Activated CD8-positive, alpha-beta memory T cell treated with anti-CD3 and anti-CD28 coated beads for 4 hours (primary cell): ENCODE results near the gene PARD3B.

Source experiments
- DNase-seq, 2 donors: peaks; one replicate each; pipeline ENCODE4 v3.0.0-alpha.2; 2020; ENCODE audit warnings: low read depth in 2 of 2

The PARD3B gene

DNA sequence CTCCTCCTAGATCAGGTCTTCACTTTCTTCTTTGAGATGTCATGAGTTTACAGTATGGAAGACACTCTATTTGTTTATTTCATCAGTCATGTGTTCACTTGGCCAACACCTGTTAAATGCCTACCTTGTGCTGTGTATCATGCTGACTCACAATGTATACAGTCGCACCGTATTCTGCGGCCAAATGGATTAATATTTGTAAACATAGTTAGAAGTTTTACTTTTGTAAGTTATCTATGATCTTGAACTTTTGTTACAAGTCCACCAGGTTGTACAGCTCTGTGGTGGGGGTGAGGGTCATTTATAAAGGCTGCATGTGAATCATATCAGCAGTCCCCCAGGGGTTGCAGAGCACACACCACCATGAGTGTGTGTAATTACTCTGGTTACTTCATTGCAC lies 728.4 kb downstream of the PARD3B start:
- DNase-seq = no peak

DNA sequence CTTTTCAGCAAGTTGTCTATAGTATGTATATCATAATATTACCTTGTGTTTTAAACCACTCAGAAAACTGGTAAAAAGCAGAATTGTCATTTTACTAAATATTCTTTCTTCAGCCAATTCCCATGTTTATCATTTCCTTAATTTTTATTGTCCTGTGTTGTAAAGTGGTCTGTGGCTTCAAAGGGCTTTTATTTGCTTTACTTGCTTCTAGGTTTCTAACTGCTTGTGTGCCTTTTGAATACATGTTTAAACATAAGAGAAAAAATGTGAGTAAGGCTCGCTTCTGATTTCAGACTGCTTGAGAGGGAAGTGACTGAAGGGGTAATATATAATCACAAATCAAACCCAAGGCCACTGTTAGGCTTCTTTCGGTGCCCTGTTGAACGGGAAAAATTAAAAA lies 729.5 kb downstream of the PARD3B start:
- DNase-seq = no peak

DNA sequence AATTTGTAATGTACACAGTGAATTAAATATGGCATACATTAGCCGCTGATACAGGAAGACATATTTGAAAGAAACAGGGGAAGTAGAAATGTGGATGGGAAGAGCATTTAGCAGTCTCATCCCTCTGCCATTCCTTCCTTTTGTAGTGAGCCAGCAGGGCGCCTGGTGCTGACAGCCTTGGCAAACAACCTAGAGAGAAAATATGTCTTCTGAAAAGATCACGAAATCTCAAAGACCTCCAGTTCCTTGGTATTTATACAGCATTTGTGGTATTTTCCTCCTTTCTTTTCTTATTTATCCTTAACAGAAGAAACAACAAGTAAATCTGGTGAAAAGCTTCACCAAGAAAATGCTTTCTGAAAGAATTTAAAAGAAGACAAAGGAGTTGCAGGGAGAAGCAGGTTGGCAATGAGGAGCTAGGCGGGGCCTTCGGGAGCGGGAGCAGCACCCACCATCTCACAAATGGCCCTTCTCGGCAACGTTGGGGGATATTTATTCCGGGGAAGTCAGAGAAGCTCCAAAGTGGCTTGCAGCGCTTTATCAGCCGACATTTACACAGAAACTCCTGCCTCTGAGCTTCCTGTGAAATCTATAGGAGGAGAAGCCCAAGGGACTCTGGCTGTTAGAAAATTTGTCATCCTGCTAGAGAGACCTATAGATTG lies 731.0 kb downstream of the PARD3B start:
- no peak for DNase-seq

DNA sequence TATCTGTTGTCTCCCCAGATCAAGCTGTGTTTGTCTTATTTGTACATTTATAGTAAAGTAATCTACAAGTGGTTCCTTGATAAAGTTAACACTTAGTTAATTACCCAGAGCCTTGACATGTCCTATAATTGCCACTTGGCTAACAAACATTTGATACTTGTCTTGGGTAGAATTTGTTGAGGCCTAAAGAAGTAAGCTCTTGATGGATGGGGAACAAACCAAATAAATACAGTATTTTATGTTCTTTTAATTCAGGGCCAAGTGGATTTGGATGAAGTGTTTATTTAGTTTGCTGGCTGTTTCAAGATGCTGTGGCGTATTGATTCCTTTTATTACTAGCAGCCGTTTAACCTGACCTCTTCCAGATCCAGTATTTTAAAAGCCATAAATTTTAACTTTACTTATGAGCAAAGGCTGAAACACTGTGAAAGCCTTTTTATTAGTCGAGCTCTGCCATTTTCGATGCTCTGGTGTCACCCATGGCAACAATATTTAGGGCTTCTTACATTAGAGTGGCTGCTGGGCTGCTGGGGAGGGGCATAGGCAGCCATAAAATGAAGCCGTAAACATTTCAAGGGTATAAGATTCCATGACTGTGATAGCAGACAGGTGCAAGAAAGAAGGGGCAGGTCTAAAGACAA lies 735.4 kb downstream of the PARD3B start:
- no peak for DNase-seq

DNA sequence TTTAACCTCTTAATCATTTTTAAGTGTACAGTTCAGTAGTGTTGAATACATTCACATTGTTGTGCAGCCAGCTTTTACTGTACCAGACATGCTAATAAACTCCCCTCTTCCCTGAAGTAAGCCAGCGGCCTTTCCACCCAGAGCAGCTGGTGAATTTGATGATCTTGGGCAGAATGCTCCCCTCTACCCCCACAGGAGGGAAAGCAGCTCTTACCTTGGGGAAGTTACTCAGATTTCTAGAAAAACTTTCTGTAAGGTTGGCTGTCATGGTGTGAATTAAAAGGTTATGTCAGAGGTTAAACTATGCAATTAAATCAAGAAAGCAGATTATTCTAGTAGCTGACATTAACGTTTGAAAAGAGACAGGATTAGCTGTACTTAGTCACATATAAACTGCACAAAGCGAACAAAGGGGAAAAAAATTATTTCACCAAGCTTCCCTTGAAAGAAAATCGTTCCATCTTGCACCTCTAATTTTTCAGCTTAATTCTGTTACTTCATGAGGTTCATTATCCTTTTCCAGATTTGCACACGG lies 738.5 kb downstream of the PARD3B start:
- DNase-seq = no peak

DNA sequence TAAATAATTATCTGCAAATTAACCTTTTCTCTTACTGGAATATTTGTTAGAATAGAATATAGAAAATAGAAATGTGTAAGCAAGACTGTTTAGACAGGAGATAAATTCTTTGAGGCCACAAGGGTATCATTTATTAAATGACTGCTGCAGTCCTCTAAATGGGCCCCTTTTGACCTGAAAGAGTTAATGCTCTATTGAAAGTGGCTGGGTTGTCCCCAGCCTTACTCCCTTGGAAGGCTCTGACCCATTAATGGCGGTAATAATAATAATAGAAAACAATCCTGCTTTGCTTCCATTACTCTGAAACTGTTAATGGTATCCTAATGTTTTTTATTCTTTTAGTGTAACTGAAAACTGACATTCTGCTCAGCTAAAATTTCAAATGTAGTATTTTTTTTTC lies 739.1 kb downstream of the PARD3B start:
- no peak for DNase-seq

DNA sequence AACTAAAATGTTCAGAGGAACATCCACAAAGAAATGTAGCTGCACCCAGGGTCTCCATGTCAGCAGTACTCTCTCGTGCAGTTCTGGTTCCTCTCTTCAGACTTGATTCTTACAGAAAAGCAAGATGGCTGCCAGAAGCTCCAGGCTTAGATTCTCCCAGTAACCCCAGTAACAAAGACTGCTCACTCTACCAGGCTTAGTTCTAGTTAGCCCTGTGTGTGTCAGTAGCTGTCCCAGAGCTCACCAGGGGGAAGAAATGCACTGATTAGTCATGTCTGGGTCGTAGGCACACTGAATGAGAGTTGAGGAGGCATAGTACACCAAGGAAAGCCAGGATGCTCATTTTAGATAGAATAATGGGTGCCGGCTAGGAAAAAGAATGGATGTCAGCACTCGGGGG lies 742.0 kb downstream of the PARD3B start:
- no peak for DNase-seq

DNA sequence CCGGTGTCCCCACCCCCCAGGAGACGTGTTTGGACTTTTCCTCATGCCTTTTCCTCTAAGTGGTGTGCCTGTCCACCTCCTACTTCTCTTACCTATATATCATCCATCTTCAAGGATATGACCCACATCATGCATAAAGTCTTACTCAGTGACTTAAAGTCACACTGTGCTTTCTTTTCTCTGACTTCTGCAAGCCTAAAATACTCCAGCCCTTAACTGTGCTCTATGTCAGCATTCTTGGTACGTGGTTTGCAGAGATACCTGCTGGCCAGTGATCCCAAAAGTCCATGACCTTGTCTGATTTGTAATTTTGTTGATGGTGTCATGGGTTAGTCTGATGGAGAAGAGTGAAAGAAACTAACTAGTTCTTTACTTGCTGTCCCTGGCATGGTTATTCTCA lies 743.4 kb downstream of the PARD3B start:
- DNase-seq = no peak

DNA sequence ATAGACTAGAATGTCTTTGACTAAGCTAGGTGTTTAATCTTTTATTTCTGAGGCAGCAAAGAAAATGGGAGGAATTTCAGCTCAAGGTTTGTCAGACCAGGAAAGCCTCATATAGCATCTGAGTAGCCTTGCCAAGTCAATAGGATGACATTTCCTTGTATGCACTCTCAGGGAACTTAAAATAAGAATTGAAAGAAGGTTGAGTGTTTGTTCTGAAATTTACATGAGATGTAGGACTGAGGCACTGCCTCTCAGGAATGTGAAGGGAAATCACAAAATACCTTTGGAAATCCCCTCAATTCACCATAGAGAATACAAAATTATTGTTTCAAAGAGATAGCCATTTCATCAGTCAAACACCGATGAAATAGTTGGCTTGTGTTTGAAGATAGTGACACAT lies 745.0 kb downstream of the PARD3B start:
- no peak for DNase-seq

DNA sequence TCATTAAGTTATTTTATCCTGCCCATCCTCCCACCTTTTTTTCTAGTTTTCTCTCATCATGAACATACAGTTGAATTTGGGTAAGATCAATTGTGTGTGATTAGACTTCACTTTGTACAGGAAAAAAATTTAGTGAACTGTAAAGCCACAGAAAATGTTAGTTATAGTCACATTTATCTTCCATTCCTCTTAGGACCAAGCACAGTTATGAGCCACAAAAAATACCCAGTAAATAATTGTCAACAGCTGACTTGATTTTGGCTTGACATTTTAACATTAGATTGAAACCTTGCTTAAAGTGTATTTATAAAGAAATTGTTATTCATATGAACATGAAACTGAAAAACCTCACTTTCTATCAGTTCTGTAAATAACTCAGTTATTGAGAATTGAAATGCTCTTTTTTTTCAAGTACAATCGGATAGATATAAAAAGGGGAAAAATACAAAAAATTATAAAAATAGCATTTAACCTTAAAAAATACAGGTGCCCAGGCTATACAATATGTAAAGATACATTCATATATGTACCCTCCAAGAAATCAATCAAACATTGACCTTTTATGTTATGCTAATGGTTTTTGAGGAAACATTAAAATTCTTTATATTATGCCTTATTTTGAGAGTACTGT lies 747.5 kb downstream of the PARD3B start:
- DNase-seq = no peak

DNA sequence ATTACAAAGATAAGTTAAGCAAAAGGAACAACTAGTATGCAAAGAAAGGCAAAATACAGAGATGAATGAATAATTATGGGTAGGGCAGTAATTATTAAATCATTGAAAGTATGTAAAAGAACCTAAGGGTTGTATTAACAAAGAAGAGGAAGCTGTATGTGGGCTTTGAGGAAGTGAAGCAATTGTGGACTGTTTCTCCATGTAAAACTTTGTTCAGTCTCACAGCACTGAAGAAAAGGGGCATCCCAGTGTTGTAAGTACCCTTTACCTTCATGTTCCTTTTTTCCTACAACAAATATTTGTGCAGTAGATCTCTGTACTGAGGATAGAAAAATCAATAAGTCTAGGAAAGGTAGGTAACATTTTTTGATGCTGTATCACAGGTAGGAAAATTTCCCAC lies 748.3 kb downstream of the PARD3B start:
- DNase-seq = no peak

DNA sequence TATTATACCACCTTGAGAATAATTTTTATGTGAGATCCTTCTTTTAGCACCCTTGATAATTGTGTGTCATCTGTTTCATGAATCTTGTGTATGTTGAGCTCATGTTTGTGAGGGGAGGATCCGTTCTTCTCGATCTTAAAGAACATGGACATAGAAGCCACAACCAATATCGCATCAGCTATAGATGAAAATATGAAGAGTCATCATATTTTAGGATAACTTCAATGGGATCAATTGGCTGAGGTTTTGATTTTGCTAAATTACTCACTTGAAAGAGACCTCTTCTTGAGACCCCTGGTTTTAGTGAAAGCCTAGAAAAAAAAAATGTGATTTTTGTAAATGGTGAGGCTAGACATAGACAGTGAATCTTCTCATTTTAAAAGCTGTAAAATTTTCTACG lies 751.7 kb downstream of the PARD3B start:
- DNase-seq = no peak

DNA sequence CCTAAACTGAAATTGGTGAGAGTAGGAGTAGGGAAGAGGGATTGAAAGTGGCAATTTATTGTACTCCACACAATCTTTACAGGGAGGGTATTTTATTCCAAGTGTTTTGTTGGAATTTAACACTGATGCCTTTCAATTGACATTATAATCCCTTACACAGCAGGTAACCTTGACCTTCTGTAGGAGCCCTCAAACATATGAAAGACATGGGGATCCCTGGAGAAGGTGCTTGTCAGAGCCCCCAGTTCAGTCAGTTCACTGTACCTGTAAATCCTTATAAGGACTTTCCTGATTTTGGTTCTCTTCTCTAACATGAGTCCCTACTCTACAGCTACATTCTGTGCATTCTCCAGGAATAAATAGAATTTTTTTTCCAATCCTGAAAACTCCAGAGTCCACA lies 752.1 kb downstream of the PARD3B start:
- DNase-seq = no peak

DNA sequence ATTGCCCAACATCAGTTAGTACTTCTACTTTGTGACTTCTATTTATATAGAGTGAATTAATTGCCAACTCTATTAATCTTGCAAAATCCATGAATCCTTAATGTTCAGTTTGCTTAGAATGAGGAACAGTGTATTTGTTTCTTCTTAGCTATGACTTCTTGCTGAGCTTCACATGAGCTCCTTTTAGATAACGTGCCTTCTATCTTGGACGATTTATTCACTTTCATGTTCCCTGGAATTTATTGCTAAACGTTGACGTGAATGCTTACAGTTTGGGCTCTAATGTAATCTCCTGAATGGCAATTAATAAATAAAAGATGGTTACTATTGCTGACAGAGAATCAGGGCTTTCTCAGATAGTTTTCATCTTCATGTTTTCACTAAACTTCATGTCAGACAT lies 752.6 kb downstream of the PARD3B start:
- DNase-seq = no peak

DNA sequence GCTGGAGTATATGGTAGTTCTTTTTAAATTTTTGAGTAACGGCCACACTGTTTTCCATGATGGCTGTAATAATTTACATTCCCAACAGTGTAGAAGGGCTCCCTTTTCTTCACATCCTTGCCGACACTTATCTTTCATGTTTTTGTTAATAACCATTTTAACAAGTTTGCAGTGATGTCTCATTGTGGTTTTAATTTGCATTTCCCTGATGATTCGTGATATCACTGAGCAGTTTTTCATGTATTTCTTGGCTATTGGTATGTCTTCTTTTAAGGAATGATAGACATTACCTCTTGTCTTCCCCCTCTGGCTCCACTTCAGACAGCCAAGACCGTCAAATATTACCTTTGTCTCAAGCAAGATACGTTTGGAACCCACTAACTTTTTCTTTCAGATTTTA lies 765.9 kb downstream of the PARD3B start:
- no peak for DNase-seq

DNA sequence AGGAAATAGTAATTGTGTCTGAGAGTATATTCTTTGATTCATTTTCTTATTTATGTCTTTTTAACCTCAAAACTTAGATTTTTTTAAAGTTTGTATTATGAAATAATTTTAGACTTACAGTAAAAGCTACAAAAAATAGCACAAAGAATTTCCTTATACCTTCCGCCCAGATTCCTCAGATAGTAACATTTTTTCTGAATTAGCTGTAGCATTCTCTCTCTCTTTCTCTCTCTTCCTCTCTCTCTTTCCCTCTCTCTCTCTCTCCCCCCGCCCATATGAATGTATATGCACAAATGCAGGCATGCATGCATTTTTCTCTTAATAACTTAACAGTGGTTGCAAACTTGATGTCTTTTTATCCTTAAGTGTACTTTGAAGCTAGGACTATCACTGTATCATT lies 776.0 kb downstream of the PARD3B start:
- no peak for DNase-seq

DNA sequence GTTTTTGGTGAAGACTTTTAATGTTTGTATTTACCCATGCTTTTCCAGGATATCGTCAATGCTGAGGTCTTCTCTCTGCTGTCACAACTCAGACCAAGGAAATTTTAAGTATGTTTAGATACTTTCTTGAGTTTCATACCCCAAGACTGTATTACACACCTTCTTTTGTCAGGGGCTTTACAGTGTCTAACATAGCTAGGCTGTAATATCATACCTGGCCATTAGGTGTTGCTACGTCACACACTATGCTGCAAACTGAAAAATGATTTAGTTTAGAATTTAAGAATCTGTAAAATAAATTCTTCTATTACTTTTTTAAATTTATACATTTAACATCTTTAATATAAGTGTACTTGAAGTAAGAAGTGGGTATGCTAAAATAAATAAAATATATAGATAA lies 778.7 kb downstream of the PARD3B start:
- no peak for DNase-seq

DNA sequence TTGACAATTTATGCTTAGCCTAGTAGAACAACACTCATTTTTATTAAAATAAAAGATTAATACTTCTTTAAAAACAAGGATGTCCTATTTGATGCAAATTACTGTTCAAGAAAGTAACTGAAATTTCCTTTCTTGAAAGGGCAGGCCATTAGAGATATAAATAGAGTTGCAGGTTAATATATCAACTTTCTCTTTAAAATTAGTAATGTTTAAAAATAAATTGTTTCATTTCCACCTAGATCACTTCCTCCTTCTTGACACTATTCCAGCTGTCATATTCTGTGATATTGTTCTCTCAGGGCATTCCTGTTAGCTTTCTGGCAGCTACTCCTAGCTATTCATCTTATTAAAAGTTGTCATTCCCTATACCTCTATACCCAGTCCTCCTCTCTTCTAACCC lies 779.1 kb downstream of the PARD3B start:
- DNase-seq = no peak

DNA sequence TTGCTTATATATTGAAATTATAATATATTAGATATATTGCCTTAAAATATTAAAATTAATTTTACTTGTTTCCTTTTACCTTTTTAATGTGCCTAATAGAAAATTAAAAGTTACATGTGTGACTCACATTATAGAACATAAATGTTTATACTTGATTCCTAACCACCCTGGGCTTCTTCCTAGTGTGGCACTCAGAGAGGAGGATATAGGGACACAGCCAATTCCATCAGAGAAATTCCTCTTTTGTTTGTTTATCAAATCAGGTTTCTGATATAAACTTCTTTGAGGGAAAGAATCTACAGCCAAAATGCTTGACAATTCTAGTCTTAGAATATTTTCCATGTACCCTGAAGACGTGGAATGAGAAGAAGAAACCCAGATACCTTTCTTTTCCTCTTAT lies 788.1 kb downstream of the PARD3B start:
- DNase-seq = no peak

DNA sequence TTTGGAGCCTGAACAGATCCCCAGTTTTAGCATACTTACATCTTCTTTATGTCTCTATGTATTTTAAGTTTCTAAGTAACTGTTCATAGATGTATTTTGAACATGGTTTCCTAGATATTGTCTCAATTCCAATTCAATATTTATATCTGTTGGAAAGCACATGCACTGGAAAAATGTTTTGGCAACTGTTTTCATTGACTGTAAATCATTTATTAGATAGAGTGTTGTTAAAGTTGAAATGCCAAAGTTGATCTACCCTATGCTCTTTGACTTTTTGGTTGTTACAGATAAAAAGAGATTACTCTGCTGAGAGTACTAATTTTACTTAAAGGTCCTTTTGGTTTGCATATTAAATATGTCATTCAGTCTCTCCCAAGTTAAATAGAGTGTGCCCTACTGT lies 792.0 kb downstream of the PARD3B start:
- no peak for DNase-seq

DNA sequence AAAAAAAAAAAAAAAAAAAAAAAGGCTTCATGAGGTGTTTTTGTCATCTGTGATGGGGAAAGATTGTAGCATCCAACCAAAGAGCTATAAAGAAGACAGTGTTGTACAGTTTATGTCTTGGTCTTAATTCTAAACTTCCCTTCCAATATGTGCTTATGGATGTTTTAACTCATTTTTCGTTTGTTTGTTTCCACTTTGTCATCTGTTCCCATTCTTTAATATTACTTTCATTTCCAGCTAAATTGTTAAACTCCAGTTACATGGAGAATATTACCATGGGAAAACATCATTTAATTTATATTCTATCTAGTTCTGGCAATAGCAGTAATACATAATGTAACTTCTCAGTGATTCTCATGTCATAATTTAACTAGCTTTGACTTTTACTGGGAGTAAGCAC lies 792.9 kb downstream of the PARD3B start:
- no peak for DNase-seq

DNA sequence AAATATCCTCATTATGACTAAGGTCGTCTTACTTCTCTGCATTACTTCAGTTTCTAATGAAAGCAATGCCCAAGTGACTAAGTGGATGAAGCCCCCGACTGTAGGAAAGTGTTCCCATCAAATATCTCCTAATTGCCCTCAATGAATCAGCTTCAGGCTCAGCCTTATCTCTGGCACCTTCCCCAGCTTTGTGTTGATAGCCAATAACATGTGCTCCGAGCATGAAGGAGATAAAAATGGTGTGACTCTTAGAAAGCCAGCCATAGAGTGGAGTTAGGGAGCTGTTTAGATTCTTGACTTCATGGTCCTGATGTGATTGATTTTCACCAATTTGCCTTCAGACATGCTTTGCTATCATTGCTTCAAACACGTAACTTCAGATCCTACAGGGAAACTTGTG lies 797.8 kb downstream of the PARD3B start:
- DNase-seq = no peak

DNA sequence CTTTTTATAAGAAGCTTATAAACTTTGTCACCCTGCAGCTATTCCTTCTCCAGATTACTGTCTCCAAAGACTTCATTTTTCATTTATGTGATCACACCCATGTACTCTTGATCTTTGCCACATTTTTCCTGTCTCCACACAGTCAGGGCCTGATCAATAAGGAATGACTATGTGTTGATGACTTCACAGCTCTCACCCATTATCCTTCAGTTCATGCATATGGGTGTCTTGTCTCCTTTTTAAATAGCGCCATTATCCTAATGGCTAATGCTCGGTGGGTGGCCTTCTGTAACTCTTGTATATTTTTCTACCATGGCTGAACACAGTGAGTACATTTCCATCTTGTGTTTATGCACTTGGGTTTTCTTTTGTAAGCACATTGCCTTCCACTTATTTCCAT lies 801.4 kb downstream of the PARD3B start:
- no peak for DNase-seq
